Kidney (tissue), 14 donors: ENCODE data around the gene KIRREL3. TPM values are rescaled to one million over a fixed set of nuclear protein-coding genes. Genes with fewer than 3 reads are reported as not detected.
A peak's percentile ranks its signal among the peaks of the same experiment; 100 is the strongest.

Experiments
- DNase-seq, 5 donors: peaks; one replicate each; pipeline ENCODE4 v3.0.0-alpha.2; 2013 to 2020
- FAIRE-seq: peaks from 2 replicates; lab custom pipeline; 2012; peaks lifted over from hg19 to GRCh38; lab: Jason Lieb, UNC
- H3K27ac ChIP-seq, 2 donors: one replicate each; pipeline ENCODE4 v1.7.0; 2013; ENCODE audit warnings: low read depth in 2 of 2, low read length in 2 of 2, inconsistent platforms in 1 of 2
- H3K27me3 ChIP-seq: one replicate; pipeline ENCODE4 v1.7.1; 2013; ENCODE audit warnings: low read length, inconsistent platforms; ENCODE audit not compliant: control insufficient read depth, insufficient read depth
- H3K36me3 ChIP-seq, 3 donors: one replicate each; pipeline versions ENCODE4 v1.7.0 to v1.7.1; 2013; ENCODE audit warnings: low read length in 3 of 3, control low read depth in 1 of 3, inconsistent platforms in 1 of 3; ENCODE audit not compliant: insufficient read depth in 3 of 3, control insufficient read depth in 2 of 3
- H3K4me1 ChIP-seq, 3 donors: one replicate each; pipeline versions ENCODE4 v1.7.0 to v1.7.1; 2013; ENCODE audit warnings: low read length in 3 of 3, inconsistent platforms in 1 of 3, low read depth in 1 of 3; ENCODE audit not compliant: control insufficient read depth in 2 of 3, insufficient read depth in 2 of 3
- H3K4me3 ChIP-seq, 3 donors: one replicate each; pipeline versions ENCODE4 v1.7.0 to v1.8.1; 2013; ENCODE audit warnings: low read length in 3 of 3, control low read depth in 1 of 3, inconsistent platforms in 1 of 3
- H3K9ac ChIP-seq, 3 donors: one replicate each; pipeline versions ENCODE4 v1.7.0 to v1.7.1; 2013; ENCODE audit warnings: low read length in 3 of 3, control low read depth in 1 of 3, inconsistent platforms in 1 of 3
- H3K9me3 ChIP-seq, 3 donors: one replicate each; pipeline versions ENCODE4 v1.7.0 to v1.7.1; 2013; ENCODE audit warnings: low read length in 3 of 3, control low read depth in 1 of 3, inconsistent platforms in 1 of 3; ENCODE audit not compliant: control insufficient read depth in 2 of 3, insufficient read depth in 1 of 3
- CTCF ChIP-seq: IDR thresholded peaks from 3 replicates; pipeline ENCODE4 v1.5.1; 2012; ENCODE audit warnings: mild to moderate bottlenecking, moderate library complexity, borderline replicate concordance; ENCODE audit not compliant: insufficient read depth; ENCODE audit errors: extremely low read depth
- intact Hi-C: fragments of 100-400 bp; cut with DNase I; formaldehyde crosslinking; loops from one replicate; pipeline ENCODE4 v1.11.1; 2022
- polyA plus RNA-seq: library from polyadenylated mRNA; stranded (reverse); fragments of 350-450 nt; fragmentation: Illumina TruSeq; extraction: RNeasy Lipid Tissue Mini Kit (QIAGEN cat#74804); gene quantifications from one replicate; pipeline ENCODE4 v1.2.3, GENCODE V29; 2014; ENCODE audit warnings: low read depth, low replicate concordance; ENCODE audit not compliant: insufficient read depth
- total RNA-seq: library from RNA; stranded (reverse); fragmentation: NEBNext Ultra II Directional; extraction: Animal tissue kit (Norgen Biotek cat#: 25700); gene quantifications from one replicate; pipeline ENCODE4 v1.2.1, GENCODE V29; 2021
- donor health status: control.
- donor health status: control.
- donor health status: control.
- donor health status: control.
- donor health status: control.
- donor health status: DM: yes; HTN: yes; CAD: no.
- donor health status: Normal renal cell carcinoma (clear cell type).

The KIRREL3 gene
- total and polyA plus RNA-seq, 2 donors from 2014 or later, result 0.19 to 0.22 TPM

GRCh38 chr11:126673319-126673718 is 327.3 kb downstream of the KIRREL3 start:
- no peak for FAIRE-seq
- no peaks in the 10 kb centered on the region for H3K27me3 ChIP-seq
- H3K36me3 ChIP-seq, result no peaks in the 10 kb centered on the region
- H3K27ac ChIP-seq, result no peak overlapping the region
- no peak for TF ChIP-seq CTCF
- no peaks in the 10 kb centered on the region for H3K4me1 ChIP-seq
- H3K9me3 ChIP-seq, result no peaks in the 10 kb centered on the region
- intact Hi-C loops, result no loop called here
- peak in 1 of 5 donors; percentile 24 for DNase-seq
- H3K4me3 ChIP-seq, result no peak overlapping the region
- H3K9ac ChIP-seq, result no peak overlapping the region

- Histone ChIP-seq H3K4me1 (no peaks in the 10 kb centered on the region), H3K9ac (no peak overlapping the region), H3K9me3 (no peaks in the 10 kb centered on the region), H3K36me3 (no peaks in the 10 kb centered on the region), H3K27me3 (no peaks in the 10 kb centered on the region), H3K4me3 (no peak overlapping the region), H3K27ac (no peak overlapping the region)
- intact Hi-C loops, result no loop called here
- TF ChIP-seq CTCF, result no peak
- no peak for FAIRE-seq
- no peak for DNase-seq
Measured at GRCh38 chr11:126669416-126669815, 331.2 kb downstream of the KIRREL3 start.

GRCh38 chr11:126664643-126665042 is 335.9 kb downstream of the KIRREL3 start:
- no peak for TF ChIP-seq CTCF
- no peak for DNase-seq
- Histone ChIP-seq H3K36me3 (no peaks in the 10 kb centered on the region), H3K27me3 (no peaks in the 10 kb centered on the region), H3K27ac (no peak overlapping the region), H3K9me3 (no peaks in the 10 kb centered on the region), H3K4me1 (no peaks in the 10 kb centered on the region), H3K9ac (no peak overlapping the region), H3K4me3 (no peak overlapping the region)
- no peak for FAIRE-seq
- intact Hi-C loops, result no loop called here
